IMR-90 (cell line): ENCODE data around the gene MLLT3.

Source experiments
- CEBPB ChIP-seq: IDR thresholded peaks from 2 replicates; pipeline ENCODE4 v1.6.1; 2012; ENCODE audit warnings: low read depth, low read length, improper control_type of control experiment
- CTCF ChIP-seq: conservative IDR thresholded peaks from 2 replicates; pipeline ENCODE4 v1.5.1; 2012; ENCODE audit warnings: mild to moderate bottlenecking, low read depth, low read length, improper control_type of control experiment
- MAFK ChIP-seq: IDR thresholded peaks from 2 replicates; pipeline ENCODE4 v1.6.1; 2012; ENCODE audit warnings: low read depth, low read length, improper control_type of control experiment
- MXI1 ChIP-seq: IDR thresholded peaks from 2 replicates; pipeline ENCODE4 v1.6.1; 2012; ENCODE audit warnings: low read depth, mild to moderate bottlenecking, low read length, moderate library complexity, borderline replicate concordance
- POLR2A ChIP-seq: IDR thresholded peaks from 2 replicates; pipeline ENCODE4 v1.6.1; 2012; ENCODE audit warnings: mild to moderate bottlenecking, low read depth, low read length
- RCOR1 ChIP-seq: IDR thresholded peaks from 2 replicates; pipeline ENCODE4 v1.6.1; 2012; ENCODE audit warnings: mild to moderate bottlenecking, low read length, improper control_type of control experiment; ENCODE audit not compliant: insufficient replicate concordance
- SMC3 ChIP-seq: fragments of 150-350 bp; IDR thresholded peaks from 2 replicates; pipeline ENCODE4 v1.6.1; 2016; ENCODE audit warnings: low read depth, mild to moderate bottlenecking, antibody characterized with exemption, low read length, moderate library complexity

DNA sequence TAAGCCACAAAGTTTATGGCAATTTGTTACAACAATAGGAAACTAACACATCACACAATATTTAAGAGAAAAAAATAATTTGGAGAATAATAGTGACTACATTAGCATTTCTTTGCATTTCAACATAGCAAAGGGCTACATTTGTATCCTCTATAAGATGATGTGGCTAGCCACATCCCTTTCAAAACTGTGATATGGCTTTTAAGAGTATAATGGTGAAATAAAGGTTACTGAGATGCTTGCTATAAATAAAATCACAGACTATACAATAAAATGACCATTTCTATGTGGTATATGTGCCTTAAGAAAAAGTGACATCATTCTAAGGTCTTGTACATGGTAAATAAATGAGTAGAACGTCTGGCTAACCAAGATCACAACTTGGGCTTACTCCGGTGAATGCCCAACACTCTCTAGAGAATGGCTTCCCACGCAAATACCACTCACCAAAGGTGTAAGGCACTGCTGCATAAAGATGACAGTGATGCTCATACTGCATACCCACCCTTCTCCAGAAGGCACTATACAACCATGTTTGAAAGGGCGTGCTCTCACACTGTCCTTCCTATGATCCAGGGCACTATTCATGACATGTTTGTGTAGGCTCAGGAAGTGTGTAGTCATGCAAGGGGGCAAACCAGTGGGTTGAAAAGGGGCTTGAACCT is 286.5 kb downstream of the MLLT3 start:
- TF ChIP-seq POLR2A (no peak), SMC3 (no peak), MAFK (no peak), CEBPB (no peak), CTCF (no peak), RCOR1 (no peak), MXI1 (no peak)
